Activated T-helper 1 cell treated with Interleukin-2 at 50 U/mL for 16 hours (primary cell): ENCODE results near the gene TEX264.

Experiments
- DNase-seq: peaks from one replicate; pipeline ENCODE4 v3.0.0-alpha.2; 2020; ENCODE audit warnings: low read depth

TEX264 gene

GRCh38 chr3:51750878-51751277 is 79.8 kb downstream of the TEX264 start:
- DNase-seq: no peak

- DNase-seq: no peak
These were observed 80.2 kb downstream of the TEX264 start for GRCh38 chr3:51751287-51751686.
